H1 (cell line): ENCODE results near the gene RNF146. TPM values are rescaled to one million over a fixed set of nuclear protein-coding genes. Genes with fewer than 3 reads are reported as not detected.

Experiments used
- CTCF ChIA-PET: fragments of 300-600 bp; sonication (Branson Sonifier 250); formaldehyde crosslinking; loops from one replicate; lab custom pipeline; 2021; ENCODE audit not compliant: partially characterized antibody; lab: Charles Lee
- POLR2A ChIA-PET: fragments of 300-600 bp; sonication (Branson Sonifier 250); formaldehyde crosslinking; loops from one replicate; lab custom pipeline; 2021; ENCODE audit warnings: inconsistent platforms; ENCODE audit not compliant: partially characterized antibody; lab: Charles Lee
- DNase-seq, 2 experiments: peaks; one replicate each; pipeline versions ENCODE4 v3.0.0 to v3.0.0-alpha.2; 2010 to 2022; ENCODE audit warnings: low spot score in 2 of 2, low read depth in 1 of 2, mixed read lengths in 1 of 2
- FAIRE-seq: peaks from 2 replicates; lab custom pipeline; 2011; peaks lifted over from hg19 to GRCh38; lab: Jason Lieb, UNC
- H2AFZ ChIP-seq: 2 replicates; pipeline ENCODE4 v1.8.1; 2012; ENCODE audit warnings: low read length, inconsistent platforms
- H2AK5ac ChIP-seq: 2 replicates; pipeline ENCODE4 v1.6.1; 2013; ENCODE audit warnings: low read depth, low read length
- H2BK120ac ChIP-seq: replicated peaks from 2 replicates; pipeline ENCODE3; 2013; ENCODE audit warnings: low read depth, low read length, inconsistent platforms
- H2BK12ac ChIP-seq: 2 replicates; pipeline ENCODE4 v1.6.1; 2013; ENCODE audit warnings: low read depth, low read length
- H2BK15ac ChIP-seq: 2 replicates; pipeline ENCODE4 v1.6.1; 2013; ENCODE audit warnings: low read length
- H2BK20ac ChIP-seq: 2 replicates; pipeline ENCODE4 v1.6.1; 2013; ENCODE audit warnings: low read length
- H2BK5ac ChIP-seq: 2 replicates; pipeline ENCODE4 v1.6.1; 2013; ENCODE audit warnings: low read depth, low read length
- H3K14ac ChIP-seq: 2 replicates; pipeline ENCODE4 v1.6.1; 2013; ENCODE audit warnings: inconsistent platforms; ENCODE audit not compliant: insufficient read length
- H3K18ac ChIP-seq: 2 replicates; pipeline ENCODE4 v1.6.1; 2013; ENCODE audit warnings: low read length; ENCODE audit errors: extremely low read depth
- H3K23ac ChIP-seq: 2 replicates; pipeline ENCODE4 v1.6.1; 2013; ENCODE audit warnings: inconsistent platforms; ENCODE audit not compliant: insufficient read length
- H3K23me2 ChIP-seq: 2 replicates; pipeline ENCODE4 v1.6.1; 2013; ENCODE audit warnings: low read depth, low read length
- H3K27ac ChIP-seq: 2 replicates; pipeline ENCODE4 v1.6.1; 2011; ENCODE audit warnings: low read depth, low read length, inconsistent platforms
- H3K27me3 ChIP-seq, 4 experiments: replicated peaks in 1 of 4; 1 replicate in 1 of 4; 2 replicates in 3 of 4; pipeline versions ENCODE4 v1.6.1 to v1.8.1; 2011 to 2013; ENCODE audit warnings: low read length in 3 of 4, mild to moderate bottlenecking in 3 of 4, inconsistent platforms in 2 of 4, mixed read lengths in 2 of 4, moderate library complexity in 1 of 4; ENCODE audit not compliant: control insufficient read depth in 3 of 4, insufficient read depth in 3 of 4; ENCODE audit errors: extremely low read depth in 1 of 4
- H3K36me3 ChIP-seq, 4 experiments: 2 replicates each; pipeline versions ENCODE4 v1.6.1 to v1.8.1; 2011 to 2013; ENCODE audit warnings: mild to moderate bottlenecking in 4 of 4, low read length in 3 of 4, moderate library complexity in 2 of 4, control low read depth in 1 of 4, inconsistent platforms in 1 of 4; ENCODE audit not compliant: insufficient read depth in 4 of 4, control insufficient read depth in 2 of 4
- H3K4ac ChIP-seq: replicated peaks from 2 replicates; pipeline ENCODE3; 2013; ENCODE audit warnings: low read length, low read depth, mixed read lengths, inconsistent platforms; ENCODE audit not compliant: insufficient read length
- H3K4me1 ChIP-seq, 4 experiments: replicated peaks in 1 of 4; 1 replicate in 1 of 4; 2 replicates in 3 of 4; pipeline versions ENCODE4 v1.6.1 to v1.8.1; 2011 to 2013; ENCODE audit warnings: low read length in 3 of 4, inconsistent platforms in 2 of 4, mixed read lengths in 1 of 4; ENCODE audit not compliant: insufficient read depth in 4 of 4, control insufficient read depth in 3 of 4
- H3K4me2 ChIP-seq, 2 experiments: 2 replicates each; pipeline versions ENCODE4 v1.6.1 to v1.8.1; 2011 to 2013; ENCODE audit warnings: low read depth in 2 of 2, low read length in 2 of 2, control low read depth in 1 of 2, inconsistent platforms in 1 of 2, mild to moderate bottlenecking in 1 of 2; ENCODE audit not compliant: insufficient read depth in 1 of 2
- H3K4me3 ChIP-seq, 4 experiments: fragments of 200-600, 300-600 bp in 1 of 4; sonication (generic), shearing (Covaris generic), sonication (Bioruptor Twin) in 1 of 4; 2 replicates each; pipeline versions ENCODE4 v1.5.1 to v1.8.1; 2011 to 2016; ENCODE audit warnings: low read length in 4 of 4, low read depth in 3 of 4, control low read depth in 2 of 4, inconsistent platforms in 2 of 4, mild to moderate bottlenecking in 2 of 4, mixed read lengths in 1 of 4, moderate library complexity in 1 of 4; ENCODE audit not compliant: insufficient read depth in 2 of 4; ENCODE audit errors: extremely low read depth in 1 of 4
- H3K56ac ChIP-seq: replicated peaks from 2 replicates; pipeline ENCODE3; 2013; ENCODE audit warnings: low read depth, mild to moderate bottlenecking, mixed read lengths, low read length, inconsistent platforms; ENCODE audit not compliant: insufficient read length
- H3K79me1 ChIP-seq: 2 replicates; pipeline ENCODE4 v1.6.1; 2013; ENCODE audit warnings: low read depth, low read length, control low read depth
- H3K79me2 ChIP-seq, 2 experiments: 2 replicates each; pipeline versions ENCODE4 v1.6.1 to v1.8.1; 2012 to 2013; ENCODE audit warnings: low read length in 2 of 2, mild to moderate bottlenecking in 2 of 2, inconsistent platforms in 1 of 2; ENCODE audit not compliant: insufficient read depth in 2 of 2, control insufficient read depth in 1 of 2
- H3K9ac ChIP-seq, 4 experiments: replicated peaks in 1 of 4; 1 replicate in 1 of 4; 2 replicates in 3 of 4; pipeline versions ENCODE4 v1.6.1 to v1.8.1; 2011 to 2013; ENCODE audit warnings: low read depth in 3 of 4, low read length in 3 of 4, control low read depth in 2 of 4, mild to moderate bottlenecking in 2 of 4, moderate library complexity in 2 of 4, inconsistent platforms in 1 of 4; ENCODE audit errors: extremely low read depth in 1 of 4
- H3K9me3 ChIP-seq, 2 experiments: 2 replicates each; pipeline versions ENCODE4 v1.6.1 to v1.8.1; 2012 to 2013; ENCODE audit warnings: mild to moderate bottlenecking in 2 of 2, moderate library complexity in 2 of 2, control low read depth in 1 of 2, inconsistent platforms in 1 of 2, low read depth in 1 of 2, low read length in 1 of 2, mixed read lengths in 1 of 2; ENCODE audit not compliant: insufficient read depth in 2 of 2
- H4K20me1 ChIP-seq, 2 experiments: replicated peaks in 1 of 2; 2 replicates each; pipeline versions ENCODE3 to v1.8.1; 2011 to 2013; ENCODE audit warnings: inconsistent platforms in 2 of 2, low read length in 2 of 2, mild to moderate bottlenecking in 1 of 2; ENCODE audit not compliant: insufficient read depth in 2 of 2, control insufficient read depth in 1 of 2
- H4K5ac ChIP-seq: 2 replicates; pipeline ENCODE4 v1.6.1; 2013; ENCODE audit warnings: low read length, low read depth, mixed read lengths, inconsistent platforms; ENCODE audit not compliant: insufficient read length
- H4K8ac ChIP-seq: 2 replicates; pipeline ENCODE4 v1.8.0; 2013; ENCODE audit warnings: mild to moderate bottlenecking, moderate library complexity, low read length, inconsistent platforms; ENCODE audit not compliant: insufficient read depth; ENCODE audit errors: extremely low read depth
- H4K91ac ChIP-seq: replicated peaks from 2 replicates; pipeline ENCODE3; 2013; ENCODE audit warnings: low read length, mixed read lengths, inconsistent platforms; ENCODE audit not compliant: insufficient read length
- CREB1 ChIP-seq: IDR thresholded peaks from 2 replicates; pipeline ENCODE4 v1.6.1; 2012; ENCODE audit warnings: inconsistent platforms
- EGR1 ChIP-seq: IDR thresholded peaks from 2 replicates; pipeline ENCODE4 v1.6.1; 2011; ENCODE audit warnings: low read depth, low read length, borderline replicate concordance
- KDM1A ChIP-seq: fragments of 200-600, 300-600 bp; sonication (generic); IDR thresholded peaks from 2 replicates; pipeline ENCODE4 v1.7.1; 2016; ENCODE audit warnings: mild to moderate bottlenecking, low read length, borderline replicate concordance
- RBBP5 ChIP-seq: IDR thresholded peaks from 2 replicates; pipeline ENCODE4 v1.7.1; 2012; ENCODE audit warnings: low read depth, mild to moderate bottlenecking, inconsistent platforms, low read length, moderate library complexity, borderline replicate concordance
- RFX5 ChIP-seq: IDR thresholded peaks from 2 replicates; pipeline ENCODE4 v1.6.1; 2011; ENCODE audit warnings: low read depth, low read length, improper control_type of control experiment, borderline replicate concordance
- SIN3A ChIP-seq, 2 experiments: IDR thresholded peaks in 1 of 2; conservative IDR thresholded peaks in 1 of 2; 2 replicates each; pipeline ENCODE4 v1.6.1; 2011 to 2012; ENCODE audit warnings: low read length in 2 of 2, improper control_type of control experiment in 1 of 2, low read depth in 1 of 2, mild to moderate bottlenecking in 1 of 2
- TBP ChIP-seq: IDR thresholded peaks from 2 replicates; pipeline ENCODE4 v1.6.1; 2011; ENCODE audit warnings: low read depth, low read length, improper control_type of control experiment
- WGBS, 2 experiments: shearing (Covaris generic) in 1 of 2; methylation state at CpG; one replicate each; pipeline versions ENCODE4 v1.1.6 to v1.1.7; 2013 to 2015; ENCODE audit warnings: low lambda C conversion rate in 2 of 2, mixed read lengths in 2 of 2, inconsistent platforms in 1 of 2, low coverage in 1 of 2, missing lambda C conversion rate in 1 of 2; ENCODE audit not compliant: insufficient replicate concordance in 2 of 2, insufficient coverage in 1 of 2, insufficient read length in 1 of 2; ENCODE audit errors: extremely low coverage in 1 of 2, missing lambda C conversion rate in 1 of 2; 5-methylcytosine and 5-hydroxymethylcytosine counted together
- polyA plus RNA-seq, 7 experiments: library from polyadenylated mRNA; depleted of rRNA in 3 of 7; stranded (reverse) in 5 of 7; unstranded in 2 of 7; fragments of >200 nt in 5 of 7; fragments of 200-250 nt in 2 of 7; gene quantifications; 1 replicate in 5 of 7; 2 replicates in 1 of 7; 4 replicates in 1 of 7; pipeline versions ENCODE4 v1.2.1 to v1.2.3, GENCODE V29; 2011 to 2013; ENCODE audit warnings: missing spikeins in 2 of 7, mixed read lengths in 2 of 7
- total RNA-seq: library from RNA; stranded (reverse); fragmentation: NEBNext Ultra II Directional; extraction: Animal tissue kit (Norgen Biotek cat#: 25700); gene quantifications from 2 replicates; pipeline ENCODE4 v1.2.1, GENCODE V29; 2021
- TF ChIP-seq, protein P1 (sequence below): IDR thresholded peaks from 2 replicates; pipeline ENCODE4 v1.6.1; 2012; ENCODE audit warnings: inconsistent platforms

RNF146 gene
- total and polyA plus RNA-seq, 2 of the 8 experiments (the other 6 are each of a cell fraction or from before 2014, with no cell fraction given): 16.1 to 30.8 TPM

DNA sequence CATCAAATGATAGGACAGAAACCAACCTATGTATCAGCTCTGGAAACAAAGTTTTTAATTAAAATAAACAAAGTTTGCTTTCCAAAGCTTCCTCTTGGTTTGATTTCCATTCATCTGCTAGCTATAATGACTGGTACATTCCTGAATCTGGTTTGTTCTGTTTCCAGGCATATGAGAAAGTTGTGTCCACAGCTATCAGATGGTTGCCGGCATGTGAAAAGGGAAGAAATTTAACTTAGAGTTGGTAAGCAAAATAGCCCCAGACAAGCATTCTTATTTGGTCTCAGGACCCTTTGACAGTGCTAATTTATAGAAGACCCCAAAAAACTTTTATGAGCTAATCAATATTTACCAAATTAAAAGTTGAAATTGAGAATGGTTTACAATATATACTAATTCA is 3.8 kb upstream of the RNF146 start:
- ChIA-PET CTCF (interaction anchor here (0.6 to 3.9 kb wide), 5 partner anchors 9 to 469 kb away, joined by 3 to 17 read pairs (median 3); no protein-coding TSS in a partner anchor), POLR2A (interaction anchor here (0.6 kb wide), 1 partner anchor 117 kb away, joined by 4 read pairs; no protein-coding TSS in a partner anchor)
- no peak overlapping the region for H3K18ac ChIP-seq

More for the DNA sequence above, 3.8 kb upstream of the RNF146 start:
- TF ChIP-seq, protein P1, sequence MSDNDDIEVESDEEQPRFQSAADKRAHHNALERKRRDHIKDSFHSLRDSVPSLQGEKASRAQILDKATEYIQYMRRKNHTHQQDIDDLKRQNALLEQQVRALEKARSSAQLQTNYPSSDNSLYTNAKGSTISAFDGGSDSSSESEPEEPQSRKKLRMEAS: no peak
- TF ChIP-seq SIN3A (conservative IDR thresholded peaks at IDR 0.05 in 1 of 2, IDR thresholded peaks at IDR 0.05 in 1 of 2; ENCODE audit: low read depth in 1 of 2, low read length in 2 of 2) (no peak), CREB1 (no peak), EGR1 (no peak), TBP (no peak), KDM1A (no peak), RBBP5 (no peak), RFX5 (no peak)
- TF ChIP-seq, all 59 proteins: peak for 0
- no peak overlapping the region for H2BK120ac ChIP-seq
- no peak overlapping the region for H4K91ac ChIP-seq
- H2BK15ac ChIP-seq: no peak overlapping the region
- H3K9ac ChIP-seq: no peak overlapping the region
- H4K5ac ChIP-seq: no peak overlapping the region
- no peak overlapping the region for H3K14ac ChIP-seq
- H3K56ac ChIP-seq: no peak overlapping the region
- H3K79me1 ChIP-seq: no peaks in the 10 kb centered on the region
- H3K36me3 ChIP-seq: no peaks in the 10 kb centered on the region
- H3K27me3 ChIP-seq: no peaks in the 10 kb centered on the region
- H2AFZ ChIP-seq: no peak overlapping the region
- no peaks in the 10 kb centered on the region for H3K23me2 ChIP-seq
- H3K4ac ChIP-seq: no peak overlapping the region
- H2BK12ac ChIP-seq: no peak overlapping the region
- FAIRE-seq (no peak), DNase-seq (no peak)
- no peaks in the 10 kb centered on the region for H3K9me3 ChIP-seq
- no peak overlapping the region for H3K4me3 ChIP-seq
- no peak overlapping the region for H3K27ac ChIP-seq
- WGBS, 2 experiments: 88% methylated on average over 1 of the region's 1 CpG; no CpG with 5 or more reads in 1 of the 2 experiments
- H2BK5ac ChIP-seq: no peak overlapping the region
- H3K23ac ChIP-seq: no peak overlapping the region
- peaks cover 0 to 8% of the 10 kb centered on the region in 2 experiments; a peak in 2 of 4 replicates for H3K79me2 ChIP-seq
- H4K20me1 ChIP-seq: no peaks in the 10 kb centered on the region
- H3K4me2 ChIP-seq: no peak overlapping the region
- H4K8ac ChIP-seq: no peak overlapping the region
- no peak overlapping the region for H2BK20ac ChIP-seq
- no peaks in the 10 kb centered on the region for H3K4me1 ChIP-seq
- H2AK5ac ChIP-seq: no peak overlapping the region
